HepG2 (cell line): ENCODE measurements around the gene ZFAND2A. TPM values are rescaled to one million over a fixed set of nuclear protein-coding genes. Genes with fewer than 3 reads are reported as not detected.
A peak's percentile ranks its signal among the peaks of the same experiment; 100 is the strongest.

Experiments used
- ATAC-seq: fragments of 200-7000 bp; cut with Tn5 transposase; 3 replicates; pipeline ENCODE4 v1.9.1; 2020; ENCODE audit warnings: mild to moderate bottlenecking, moderate library complexity
- BruUV-seq: library from RNA; stranded (reverse); fragments of 400-500 nt; replicated peaks from 2 replicates; lab custom pipeline; 2021; lab: Mats Ljungman, UMichigan
- CTCF ChIA-PET: fragments of 300-600 bp; formaldehyde crosslinking; extraction: SDS; loops from one replicate; lab custom pipeline; 2021; ENCODE audit warnings: low total read pairs, inconsistent platforms, low intra/inter-chr PET ratio; lab: Yijun Ruan, JAX
- POLR2A ChIA-PET: fragments of 350-600 bp; sonication (Branson Sonifier 250); formaldehyde crosslinking; loops from one replicate; lab custom pipeline; 2020; ENCODE audit warnings: antibody characterized with exemption, inconsistent platforms; lab: Yijun Ruan, JAX
- DNase-seq: peaks from one replicate; pipeline ENCODE4 v3.0.0-alpha.2; 2015; ENCODE audit warnings: low spot score
- FAIRE-seq: peaks from 3 replicates; lab custom pipeline; 2011; peaks lifted over from hg19 to GRCh38; lab: Jason Lieb, UNC
- H2AFZ ChIP-seq: one replicate; pipeline ENCODE4 v1.6.1; 2011; ENCODE audit warnings: low read length, inconsistent platforms
- H3K27ac ChIP-seq: fragments of 300-600 bp; 3 replicates; pipeline ENCODE4 v1.8.0; 2011; ENCODE audit warnings: mixed run types, mild to moderate bottlenecking, mixed read lengths, low read length, inconsistent platforms; ENCODE audit not compliant: insufficient read depth; ENCODE audit errors: extremely low read length
- H3K27me3 ChIP-seq, 2 experiments: fragments of 200-600 bp in 1 of 2; 2 replicates in 1 of 2; 3 replicates in 1 of 2; pipeline versions ENCODE4 v1.6.0 to v1.8.0; 2011; ENCODE audit warnings: low read length in 2 of 2, mild to moderate bottlenecking in 2 of 2, moderate library complexity in 2 of 2, inconsistent platforms in 1 of 2; ENCODE audit not compliant: insufficient read depth in 2 of 2, control insufficient read depth in 1 of 2
- H3K36me3 ChIP-seq, 2 experiments: fragments of 200-600 bp in 1 of 2; replicated peaks in 1 of 2; 2 replicates in 1 of 2; 3 replicates in 1 of 2; pipeline versions ENCODE4 v1.5.1 to v1.8.0; 2011; ENCODE audit warnings: low read length in 2 of 2, inconsistent platforms in 1 of 2; ENCODE audit not compliant: insufficient read depth in 2 of 2, control insufficient read depth in 1 of 2
- H3K4me1 ChIP-seq: 2 replicates; pipeline ENCODE4 v1.5.1; 2012; ENCODE audit warnings: low read length, inconsistent platforms; ENCODE audit not compliant: insufficient read depth
- H3K4me2 ChIP-seq: 2 replicates; pipeline ENCODE4 v1.6.0; 2011; ENCODE audit warnings: low read depth, low read length, inconsistent platforms
- H3K4me3 ChIP-seq, 3 experiments: fragments of 200-600 bp in 1 of 3; sonication (generic), shearing (Covaris generic) in 1 of 3; replicated peaks in 1 of 3; 2 replicates each; pipeline ENCODE4 v1.5.1; 2011 to 2016; ENCODE audit warnings: low read length in 3 of 3, inconsistent platforms in 2 of 3, low read depth in 2 of 3, mild to moderate bottlenecking in 2 of 3, control low read depth in 1 of 3, mixed read lengths in 1 of 3; ENCODE audit not compliant: insufficient read depth in 1 of 3
- H3K79me2 ChIP-seq: one replicate; pipeline ENCODE4 v1.6.1; 2011; ENCODE audit warnings: low read length, inconsistent platforms; ENCODE audit not compliant: insufficient read depth
- H3K9ac ChIP-seq: 2 replicates; pipeline ENCODE4 v1.6.0; 2011; ENCODE audit warnings: mild to moderate bottlenecking, low read depth, low read length, inconsistent platforms; ENCODE audit not compliant: insufficient read depth
- H3K9me3 ChIP-seq: 2 replicates; pipeline ENCODE4 v1.5.1; 2012; ENCODE audit warnings: mild to moderate bottlenecking, low read length
- H4K20me1 ChIP-seq: 2 replicates; pipeline ENCODE4 v1.6.0; 2011; ENCODE audit warnings: inconsistent platforms, mild to moderate bottlenecking, low read length, moderate library complexity; ENCODE audit not compliant: insufficient read depth
- ATF7 ChIP-seq, 2 experiments: fragments of 450-650 bp in 1 of 2; sonication (generic) in 1 of 2; formaldehyde crosslinking in 1 of 2; IDR thresholded peaks; 2 replicates each; pipeline versions ENCODE4 v1.4.0 to v1.6.1; 2016 to 2020; ENCODE audit warnings: antibody characterized with exemption in 1 of 2, mild to moderate bottlenecking in 1 of 2, missing genetic modification reagents in 1 of 2
- CREB1 ChIP-seq, 2 experiments: fragments of 450-650 bp in 1 of 2; IDR thresholded peaks; 2 replicates each; pipeline ENCODE4 v1.6.1; 2016 to 2017; ENCODE audit warnings: control low read depth in 1 of 2, mild to moderate bottlenecking in 1 of 2, missing compliant biosample characterization in 1 of 2, missing genetic modification characterization in 1 of 2
- ZNF451 ChIP-seq: sonication (generic); formaldehyde crosslinking; IDR thresholded peaks from 2 replicates; pipeline ENCODE4 v1.5.0; 2020; ENCODE audit warnings: mild to moderate bottlenecking, missing genetic modification reagents
- WGBS: methylation state at CpG from one replicate; pipeline ENCODE4 v1.1.6; 2017; ENCODE audit warnings: low lambda C conversion rate; 5-methylcytosine and 5-hydroxymethylcytosine counted together
- in situ Hi-C: cut with HindIII; loops from 2 replicates; pipeline ENCODE4 v1.10.0; 2017; ENCODE audit warnings: low pct_unique_long_range_greater_than_20kb; ENCODE audit not compliant: extremely low pct_ligation_motif_present
- intact Hi-C: fragments of 100-400 bp; cut with micrococcal nuclease; formaldehyde crosslinking; loops from one replicate; pipeline ENCODE4 v1.10.0; 2022; ENCODE audit not compliant: unreplicated experiment
- polyA plus RNA-seq, 8 experiments: library from polyadenylated mRNA; depleted of rRNA in 3 of 8; stranded (reverse) in 7 of 8; unstranded in 1 of 8; fragments of >200 nt; fragmentation: Illumina TruSeq in 4 of 8; extraction: Trizol in 4 of 8; gene quantifications; 2 replicates each; pipeline versions ENCODE4 v1.2.1 to v1.2.3, GENCODE V29; 2011 to 2016; ENCODE audit warnings: low read depth in 4 of 8, missing spikeins in 1 of 8, mixed read lengths in 1 of 8; ENCODE audit not compliant: insufficient read depth in 1 of 8
- total RNA-seq, 5 experiments: library from RNA; depleted of rRNA; stranded (reverse); fragments of >200 nt; fragmentation: Illumina TruSeq; extraction: Trizol; gene quantifications; 2 replicates each; pipeline ENCODE4 v1.2.3, GENCODE V29; 2016; ENCODE audit warnings: low read depth in 1 of 5
- TF ChIP-seq, protein P1 (sequence below): sonication (generic); formaldehyde crosslinking; IDR thresholded peaks from 2 replicates; pipeline ENCODE4 v1.8.1; 2022; ENCODE audit warnings: low read depth, mild to moderate bottlenecking, missing genetic modification reagents

The ZFAND2A gene
- total and polyA plus RNA-seq, 2 of the 13 experiments (the other 11 are each of a cell fraction or from before 2014, with no cell fraction given): 140 to 153 TPM

DNA sequence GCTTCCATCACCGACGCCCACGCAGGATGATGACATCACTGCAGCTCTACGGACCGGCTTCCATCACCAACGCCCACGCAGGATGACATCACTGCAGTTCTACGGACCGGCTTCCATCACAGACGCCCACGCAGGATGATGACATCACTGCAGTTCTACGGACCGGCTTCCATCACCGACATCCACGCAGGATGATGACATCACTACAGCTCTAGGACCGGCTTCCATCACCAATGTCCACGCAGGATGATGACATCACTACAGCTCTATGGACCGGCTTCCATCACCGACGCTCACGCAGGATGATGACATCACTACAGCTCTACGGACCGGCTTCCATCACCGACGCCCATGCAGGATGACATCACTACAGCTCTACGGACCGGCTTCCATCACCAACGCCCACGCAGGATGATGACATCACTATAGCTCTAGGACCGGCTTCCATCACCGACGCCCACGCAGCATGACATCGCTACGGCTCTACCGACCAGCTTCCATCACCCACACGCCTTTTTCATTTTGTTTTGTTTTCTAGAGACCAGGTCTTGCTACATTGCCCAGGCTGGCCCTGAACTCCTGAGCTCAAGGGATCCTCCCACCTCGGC, 42.6 kb downstream of the ZFAND2A start:
- intact Hi-C loops: no loop called here
- Histone ChIP-seq H3K9ac (no peak overlapping the region), H3K9me3 (no peaks in the 10 kb centered on the region), H3K27ac (no peak overlapping the region), H3K79me2 (peaks cover 24% of the 10 kb centered on the region), H3K36me3 (peaks cover 10 to 26% of the 10 kb centered on the region in 2 experiments; a peak in 3 of 5 replicates), H3K27me3 (no peaks in the 10 kb centered on the region), H2AFZ (no peak overlapping the region), H4K20me1 (no peaks in the 10 kb centered on the region), H3K4me3 (no peak overlapping the region), H3K4me1 (no peaks in the 10 kb centered on the region), H3K4me2 (no peak overlapping the region)
- TF ChIP-seq ZNF451 (CRISPR knock-in tag) (no peak), CREB1 (IDR thresholded peaks at IDR 0.05) (peak; percentile 92), CREB1 (CRISPR knock-in tag; IDR thresholded peaks at IDR 0.05) (0 out of 2 replicates have a peak, but pooled peaks have one; percentile 20), ATF7 (IDR thresholded peaks at IDR 0.05) (peak; percentile 96), ATF7 (CRISPR knock-in tag; IDR thresholded peaks at IDR 0.05) (no peak)
- TF ChIP-seq, protein P1, sequence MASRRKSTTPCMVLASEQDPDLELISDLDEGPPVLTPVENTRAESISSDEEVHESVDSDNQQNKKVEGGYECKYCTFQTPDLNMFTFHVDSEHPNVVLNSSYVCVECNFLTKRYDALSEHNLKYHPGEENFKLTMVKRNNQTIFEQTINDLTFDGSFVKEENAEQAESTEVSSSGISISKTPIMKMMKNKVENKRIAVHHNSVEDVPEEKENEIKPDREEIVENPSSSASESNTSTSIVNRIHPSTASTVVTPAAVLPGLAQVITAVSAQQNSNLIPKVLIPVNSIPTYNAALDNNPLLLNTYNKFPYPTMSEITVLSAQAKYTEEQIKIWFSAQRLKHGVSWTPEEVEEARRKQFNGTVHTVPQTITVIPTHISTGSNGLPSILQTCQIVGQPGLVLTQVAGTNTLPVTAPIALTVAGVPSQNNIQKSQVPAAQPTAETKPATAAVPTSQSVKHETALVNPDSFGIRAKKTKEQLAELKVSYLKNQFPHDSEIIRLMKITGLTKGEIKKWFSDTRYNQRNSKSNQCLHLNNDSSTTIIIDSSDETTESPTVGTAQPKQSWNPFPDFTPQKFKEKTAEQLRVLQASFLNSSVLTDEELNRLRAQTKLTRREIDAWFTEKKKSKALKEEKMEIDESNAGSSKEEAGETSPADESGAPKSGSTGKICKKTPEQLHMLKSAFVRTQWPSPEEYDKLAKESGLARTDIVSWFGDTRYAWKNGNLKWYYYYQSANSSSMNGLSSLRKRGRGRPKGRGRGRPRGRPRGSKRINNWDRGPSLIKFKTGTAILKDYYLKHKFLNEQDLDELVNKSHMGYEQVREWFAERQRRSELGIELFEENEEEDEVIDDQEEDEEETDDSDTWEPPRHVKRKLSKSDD: peak; percentile 23; the same call in 1 of the 2 replicates
- FAIRE-seq (no peak), DNase-seq (no peak), ATAC-seq (no peak)
- no TSS peak for BruUV-seq
- in situ Hi-C loops: no loop called here
- ChIA-PET CTCF (no interaction called here), POLR2A (no interaction called here)
- 95% methylated on average over 38 of the region's 38 CpGs for WGBS
